Endothelial cell of umbilical vein (primary cell): ENCODE results near the gene PRAC2. TPM values are rescaled to one million over a fixed set of nuclear protein-coding genes. Genes with fewer than 3 reads are reported as not detected.
A peak's percentile ranks its signal among the peaks of the same experiment; 100 is the strongest.

Experiments
- BruUV-seq: library from RNA; stranded (reverse); fragments of 400-500 nt; replicated peaks from 2 replicates; lab custom pipeline; 2021; lab: Mats Ljungman, UMichigan
- CTCF ChIA-PET: fragments of 300-600, 350-600 bp; sonication (Branson Sonifier 250); formaldehyde crosslinking; loops from one replicate; lab custom pipeline; 2021; ENCODE audit warnings: antibody characterized with exemption, inconsistent platforms; lab: Charles Lee
- POLR2A ChIA-PET: fragments of 300-600, 350-600 bp; sonication (Branson Sonifier 250); formaldehyde crosslinking; loops from one replicate; lab custom pipeline; 2021; ENCODE audit warnings: antibody characterized with exemption, inconsistent platforms; lab: Charles Lee
- DNase-seq: peaks from one replicate; pipeline ENCODE4 v3.0.0-alpha.2; 2011; ENCODE audit warnings: low read depth, low spot score
- FAIRE-seq: peaks from 2 replicates; lab custom pipeline; 2011; peaks lifted over from hg19 to GRCh38; lab: Jason Lieb, UNC
- H2AFZ ChIP-seq: 2 replicates; pipeline ENCODE4 v1.6.0; 2012; ENCODE audit warnings: low read depth, low read length, control low read depth, inconsistent platforms
- H3K27ac ChIP-seq: 2 replicates; pipeline ENCODE4 v1.5.1; 2011; ENCODE audit warnings: low read depth, mild to moderate bottlenecking, control low read depth, low read length, moderate library complexity; ENCODE audit not compliant: insufficient read depth
- H3K27me3 ChIP-seq, 2 experiments: 2 replicates each; pipeline versions ENCODE4 v1.6.0 to v1.6.1; 2011; ENCODE audit warnings: low read length in 2 of 2, mixed read lengths in 1 of 2; ENCODE audit not compliant: control insufficient read depth in 2 of 2, insufficient read depth in 2 of 2
- H3K36me3 ChIP-seq, 2 experiments: 2 replicates in 1 of 2; 3 replicates in 1 of 2; pipeline ENCODE4 v1.5.1; 2011; ENCODE audit warnings: low read length in 2 of 2, mild to moderate bottlenecking in 1 of 2, moderate library complexity in 1 of 2; ENCODE audit not compliant: control insufficient read depth in 2 of 2, insufficient read depth in 2 of 2; ENCODE audit errors: extremely low read depth in 1 of 2
- H3K4me1 ChIP-seq: 3 replicates; pipeline ENCODE4 v1.5.1; 2011; ENCODE audit warnings: mild to moderate bottlenecking, low read length; ENCODE audit not compliant: control insufficient read depth, insufficient read depth; ENCODE audit errors: extremely low read depth
- H3K4me2 ChIP-seq: 2 replicates; pipeline ENCODE4 v1.6.1; 2011; ENCODE audit warnings: low read length, control low read depth, mixed read lengths; ENCODE audit not compliant: insufficient read depth
- H3K4me3 ChIP-seq, 3 experiments: fragments of 200-600 bp in 1 of 3; sonication (generic), shearing (Covaris generic) in 1 of 3; replicated peaks in 1 of 3; 2 replicates each; pipeline ENCODE4 v1.5.1; 2011 to 2016; ENCODE audit warnings: control low read depth in 3 of 3, low read length in 3 of 3, mild to moderate bottlenecking in 2 of 3, inconsistent platforms in 1 of 3, low read depth in 1 of 3, moderate library complexity in 1 of 3; ENCODE audit not compliant: insufficient read depth in 1 of 3
- H3K79me2 ChIP-seq: 2 replicates; pipeline ENCODE4 v1.6.0; 2012; ENCODE audit warnings: low read length, inconsistent platforms; ENCODE audit not compliant: control insufficient read depth, insufficient read depth
- H3K9ac ChIP-seq: replicated peaks from 2 replicates; pipeline ENCODE3; 2011; ENCODE audit warnings: low read length, control low read depth; ENCODE audit not compliant: insufficient read depth; ENCODE audit errors: extremely low read depth
- H3K9me1 ChIP-seq: replicated peaks from 3 replicates; pipeline ENCODE4 v1.6.0; 2011; ENCODE audit warnings: mild to moderate bottlenecking, low read length; ENCODE audit not compliant: control insufficient read depth, insufficient read depth; ENCODE audit errors: extremely low read depth
- H3K9me3 ChIP-seq: replicated peaks from 2 replicates; pipeline ENCODE4 v1.5.1; 2012; ENCODE audit warnings: low read length, inconsistent platforms; ENCODE audit not compliant: control insufficient read depth, insufficient read depth
- H4K20me1 ChIP-seq: replicated peaks from 2 replicates; pipeline ENCODE3; 2011; ENCODE audit warnings: mild to moderate bottlenecking, low read length; ENCODE audit not compliant: control insufficient read depth, insufficient read depth; ENCODE audit errors: extremely low read depth
- CTCF ChIP-seq, 2 donors: IDR thresholded peaks; 1 replicate in 1 of 2; 2 replicates in 1 of 2; pipeline ENCODE4 v1.5.1; 2011; ENCODE audit warnings: low read length in 2 of 2, mild to moderate bottlenecking in 2 of 2, moderate library complexity in 2 of 2, control low read depth in 1 of 2, inconsistent platforms in 1 of 2, low read depth in 1 of 2; ENCODE audit not compliant: insufficient read depth in 1 of 2; ENCODE audit errors: extremely low read depth in 1 of 2
- EZH2 ChIP-seq: IDR thresholded peaks from 2 replicates; pipeline ENCODE4 v1.6.1; 2012; ENCODE audit warnings: borderline replicate concordance, low read depth, mild to moderate bottlenecking, moderate library complexity, low read length, inconsistent platforms; ENCODE audit not compliant: severe bottlenecking
- FOS ChIP-seq: IDR thresholded peaks from 2 replicates; pipeline ENCODE4 v1.6.1; 2011; ENCODE audit warnings: mild to moderate bottlenecking, low read length, moderate library complexity, borderline replicate concordance; ENCODE audit not compliant: insufficient read depth
- GATA2 ChIP-seq: IDR thresholded peaks from 2 replicates; pipeline ENCODE4 v1.7.0; 2011; ENCODE audit warnings: low read depth, mild to moderate bottlenecking, moderate library complexity, mixed read lengths, low read length; ENCODE audit not compliant: insufficient read length, insufficient read depth
- JUN ChIP-seq: IDR thresholded peaks from 2 replicates; pipeline ENCODE4 v1.6.1; 2011; ENCODE audit warnings: borderline replicate concordance, low read depth; ENCODE audit not compliant: insufficient read length, insufficient read depth
- MAX ChIP-seq: IDR thresholded peaks from 2 replicates; pipeline ENCODE4 v1.6.1; 2011; ENCODE audit not compliant: insufficient read depth, insufficient read length
- MYC ChIP-seq: IDR thresholded peaks from one replicate; pipeline ENCODE4 v1.6.1; 2011; ENCODE audit warnings: mild to moderate bottlenecking, low read depth, low read length
- POLR2A ChIP-seq: IDR thresholded peaks from 2 replicates; pipeline ENCODE4 v1.6.1; 2012; ENCODE audit warnings: low read depth, mild to moderate bottlenecking, control low read depth, low read length
- POLR2AphosphoS5 ChIP-seq: IDR thresholded peaks from 2 replicates; pipeline ENCODE4 v1.6.1; 2012; ENCODE audit warnings: low read depth, mild to moderate bottlenecking, control low read depth, low read length, moderate library complexity; ENCODE audit not compliant: insufficient read depth
- dilution Hi-C: fragments of 300-500 bp; cut with MboI; formaldehyde crosslinking; loops from one replicate; pipeline ENCODE4 v1.15.0; 2019; ENCODE audit warnings: low sequenced_read_pairs; ENCODE audit not compliant: extremely low pct_ligation_motif_present
- intact Hi-C: fragments of 100-400 bp; cut with micrococcal nuclease; formaldehyde crosslinking; loops from one replicate; pipeline ENCODE4 v1.10.0; 2022
- polyA plus RNA-seq, 4 experiments: library from polyadenylated mRNA; depleted of rRNA in 3 of 4; stranded (reverse) in 3 of 4; unstranded in 1 of 4; fragments of >200 nt; gene quantifications; 2 replicates each; pipeline versions ENCODE4 v1.2.1 to v1.2.3, GENCODE V29; 2011 to 2012; ENCODE audit warnings: missing spikeins in 1 of 4
- total RNA-seq: library from RNA; stranded (reverse); gene quantifications from 2 replicates; pipeline ENCODE4 v1.2.3, GENCODE V29; 2021

PRAC2 gene
- total and polyA plus RNA-seq, 2 donors (not counting 3 experiments of a cell fraction or from before 2014, with no cell fraction given) = not detected

- Histone ChIP-seq H3K4me2 (no peak overlapping the region), H3K79me2 (no peaks in the 10 kb centered on the region), H3K27me3 (peaks cover 73 to 88% of the 10 kb centered on the region in 2 experiments), H2AFZ (no peak overlapping the region), H3K36me3 (no peaks in the 10 kb centered on the region), H3K27ac (no peak overlapping the region), H3K4me3 (no peak overlapping the region), H3K9ac (no peak overlapping the region), H3K9me1 (no peaks in the 10 kb centered on the region), H3K4me1 (peaks cover 8% of the 10 kb centered on the region), H4K20me1 (no peaks in the 10 kb centered on the region), H3K9me3 (no peaks in the 10 kb centered on the region)
- intact Hi-C loops (no loop called here), dilution Hi-C loops (no loop called here)
- DNase-seq (no peak), FAIRE-seq (no peak)
- BruUV-seq = no TSS peak
- TF ChIP-seq EZH2 = peak; percentile 99
- no peak for TF ChIP-seq MYC
- POLR2A ChIA-PET = no interaction called here
- CTCF ChIA-PET = interaction anchor here (0.9 to 3.1 kb wide), 10 partner anchors 9 to 160 kb away, joined by 3 to 13 read pairs (median 4); partner anchors contain the start of gene HOXB13
These were observed 4.0 kb upstream of the PRAC2 start for GRCh38 chr17:48718761-48719641.

- H3K4me3 ChIP-seq = no peak overlapping the region
- H3K9ac ChIP-seq = no peak overlapping the region
- no peak for TF ChIP-seq CTCF (IDR thresholded peaks at IDR 0.05; ENCODE audit: extremely low read depth in 1 of 2, insufficient read depth in 1 of 2, low read depth in 1 of 2, low read length in 2 of 2)
- no peak for TF ChIP-seq JUN
- no peak for TF ChIP-seq POLR2AphosphoS5
- no peak for TF ChIP-seq MYC
- no peak for TF ChIP-seq POLR2A
- TF ChIP-seq EZH2 = no peak
- no peak for TF ChIP-seq FOS
- no peak for TF ChIP-seq MAX
- no peak for TF ChIP-seq GATA2
- H3K9me3 ChIP-seq = no peaks in the 10 kb centered on the region
- H3K27ac ChIP-seq = no peak overlapping the region
- H3K4me2 ChIP-seq = no peak overlapping the region
- H4K20me1 ChIP-seq = no peaks in the 10 kb centered on the region
- H3K9me1 ChIP-seq = no peaks in the 10 kb centered on the region
- CTCF ChIA-PET = interaction anchor here (0.9 to 3.1 kb wide), 7 partner anchors 9 to 159 kb away, joined by 3 to 13 read pairs (median 7); partner anchors contain the start of gene HOXB13
- H3K79me2 ChIP-seq = no peaks in the 10 kb centered on the region
- no peak overlapping the region for H2AFZ ChIP-seq
- DNase-seq = no peak
- H3K36me3 ChIP-seq = no peaks in the 10 kb centered on the region
- BruUV-seq = no TSS peak
- peaks cover 78 to 94% of the 10 kb centered on the region in 2 experiments for H3K27me3 ChIP-seq
- intact Hi-C loops (no loop called here), dilution Hi-C loops (no loop called here)
- H3K4me1 ChIP-seq = peaks cover 8% of the 10 kb centered on the region
- FAIRE-seq = no peak
- POLR2A ChIA-PET = no interaction called here
These were observed 3.2 kb upstream of the PRAC2 start for GRCh38 chr17:48719642-48720265.
